Thyroid gland (tissue), 4 donors: ENCODE results near the gene ALOX15B.

Experiments used
- POLR2A ChIP-seq, 2 donors: fragments of 450-650 bp; IDR thresholded peaks; one replicate each; pipeline ENCODE4 v1.6.1; 2017; ENCODE audit warnings: antibody characterized with exemption in 2 of 2, mild to moderate bottlenecking in 2 of 2, moderate library complexity in 1 of 2
- TF ChIP-seq, protein P1 (sequence below), 6 experiments: fragments of 200-600 bp in 3 of 6; fragments of 450-650 bp in 3 of 6; sonication (generic) in 3 of 6; IDR thresholded peaks; one replicate each; pipeline ENCODE4 v1.5.1; 2016 to 2019; ENCODE audit warnings: antibody characterized with exemption in 6 of 6, mild to moderate bottlenecking in 2 of 6, inconsistent platforms in 1 of 6, moderate library complexity in 1 of 6

DNA sequence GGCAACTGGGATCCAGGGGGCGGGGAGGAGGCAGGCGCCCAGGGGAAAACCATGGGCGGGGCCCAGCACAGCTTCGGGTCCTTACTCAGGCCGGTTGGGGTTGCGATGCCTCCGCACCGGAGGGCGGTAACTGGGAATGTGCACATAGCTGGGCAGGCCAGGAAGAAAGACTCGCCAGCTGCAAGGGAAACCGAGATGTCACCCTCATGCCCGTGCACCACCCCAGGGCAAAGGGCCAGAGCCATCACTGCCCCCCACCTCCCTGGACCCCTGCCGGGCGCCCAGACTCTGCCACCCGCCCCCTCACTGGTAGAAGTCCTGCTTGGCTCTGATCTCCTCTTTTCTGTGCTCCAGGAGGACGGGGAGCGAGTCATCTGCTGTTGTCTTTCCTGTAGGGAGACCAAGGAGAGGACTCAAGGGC is 42.0 kb downstream of the ALOX15B start:
- TF ChIP-seq, protein P1, sequence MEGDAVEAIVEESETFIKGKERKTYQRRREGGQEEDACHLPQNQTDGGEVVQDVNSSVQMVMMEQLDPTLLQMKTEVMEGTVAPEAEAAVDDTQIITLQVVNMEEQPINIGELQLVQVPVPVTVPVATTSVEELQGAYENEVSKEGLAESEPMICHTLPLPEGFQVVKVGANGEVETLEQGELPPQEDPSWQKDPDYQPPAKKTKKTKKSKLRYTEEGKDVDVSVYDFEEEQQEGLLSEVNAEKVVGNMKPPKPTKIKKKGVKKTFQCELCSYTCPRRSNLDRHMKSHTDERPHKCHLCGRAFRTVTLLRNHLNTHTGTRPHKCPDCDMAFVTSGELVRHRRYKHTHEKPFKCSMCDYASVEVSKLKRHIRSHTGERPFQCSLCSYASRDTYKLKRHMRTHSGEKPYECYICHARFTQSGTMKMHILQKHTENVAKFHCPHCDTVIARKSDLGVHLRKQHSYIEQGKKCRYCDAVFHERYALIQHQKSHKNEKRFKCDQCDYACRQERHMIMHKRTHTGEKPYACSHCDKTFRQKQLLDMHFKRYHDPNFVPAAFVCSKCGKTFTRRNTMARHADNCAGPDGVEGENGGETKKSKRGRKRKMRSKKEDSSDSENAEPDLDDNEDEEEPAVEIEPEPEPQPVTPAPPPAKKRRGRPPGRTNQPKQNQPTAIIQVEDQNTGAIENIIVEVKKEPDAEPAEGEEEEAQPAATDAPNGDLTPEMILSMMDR (IDR thresholded peaks at IDR 0.05): no peak
- TF ChIP-seq POLR2A (IDR thresholded peaks at IDR 0.05): no peak
